Measurements from ENCODE around the gene DNAI7. TPM values are rescaled to one million over a fixed set of nuclear protein-coding genes. Genes with fewer than 3 reads are reported as not detected.

DNAI7 gene
- total RNA-seq, 1 experiment from 2014 or later = 0.10 TPM

- ATAC-seq = peak; percentile 73
- TF ChIP-seq SIN3A (IDR thresholded peaks at IDR 0.05; ENCODE audit: borderline replicate concordance, insufficient read depth, low read depth, low read length) = no peak
- no peak for TF ChIP-seq POLR2AphosphoS5 (IDR thresholded peaks at IDR 0.05; ENCODE audit: low read depth, low read length)
- no peak for TF ChIP-seq REST (IDR thresholded peaks at IDR 0.05; ENCODE audit: insufficient read depth in 1 of 2, low read depth in 2 of 2, low read length in 1 of 2)
- no peak for TF ChIP-seq TCF7L2 (IDR thresholded peaks at IDR 0.05; ENCODE audit: low read depth, low read length)
- TF ChIP-seq CTCF (IDR thresholded peaks at IDR 0.05) = peak; percentile 27; the same call in 1 of the 2 replicates
- peak; percentile 24 for DNase-seq (ENCODE audit: low read depth, low spot score)
- H3K36me3 ChIP-seq (ENCODE audit: control insufficient read depth, insufficient read depth, low read length) = no peaks in the 10 kb centered on the region
- H3K9me3 ChIP-seq (ENCODE audit: control insufficient read depth, insufficient read depth, low read depth, low read length) = no peaks in the 10 kb centered on the region
- 0 out of 2 replicates have a peak, but pooled peaks cover 4% of the 10 kb centered on the region for H3K27me3 ChIP-seq (ENCODE audit: control insufficient read depth, insufficient read depth, low read length)
- no peak overlapping the region for H3K27ac ChIP-seq (ENCODE audit: low read length)
- POLR2A ChIA-PET = no interaction called here
- in situ Hi-C loops (cut with HindIII; ENCODE audit: low pct_unique_long_range_greater_than_20kb, low sequenced_read_pairs) = no loop called here
- intact Hi-C loops (cut with micrococcal nuclease; ENCODE audit: unreplicated experiment) = loop anchor here (1.0 to 10.0 kb wide), 2 partner anchors 139 to 276 kb away; no protein-coding TSS in a partner anchor
- no peak overlapping the region for H3K4me3 ChIP-seq (ENCODE audit: low read depth in 2 of 2, low read length in 2 of 2)
- no peaks in the 10 kb centered on the region for H3K4me1 ChIP-seq (ENCODE audit: control insufficient read depth, insufficient read depth, low read length)
- no TSS peak for BruUV-seq (replicated peaks)
- CTCF ChIA-PET = interaction anchor here (2.4 kb wide), 1 partner anchor 139 kb away, joined by 9 read pairs; no protein-coding TSS in a partner anchor
Observed at GRCh38 chr12:25130741-25131188, 64.2 kb downstream of the DNAI7 start.

- ATAC-seq = no peak
- Histone ChIP-seq H3K36me3 (ENCODE audit: control insufficient read depth, insufficient read depth, low read length) (no peaks in the 10 kb centered on the region), H3K9me3 (ENCODE audit: control insufficient read depth, insufficient read depth, low read depth, low read length) (no peaks in the 10 kb centered on the region), H3K4me3 (ENCODE audit: low read depth in 2 of 2, low read length in 2 of 2) (no peak overlapping the region), H3K4me1 (ENCODE audit: control insufficient read depth, insufficient read depth, low read length) (no peaks in the 10 kb centered on the region; the same call in 1 of the 2 replicates), H3K27me3 (ENCODE audit: control insufficient read depth, insufficient read depth, low read length) (peaks cover 10% of the 10 kb centered on the region), H3K27ac (ENCODE audit: low read length) (no peak overlapping the region)
- no TSS peak for BruUV-seq (replicated peaks)
- in situ Hi-C loops (cut with HindIII; ENCODE audit: low pct_unique_long_range_greater_than_20kb, low sequenced_read_pairs) (no loop called here), intact Hi-C loops (cut with micrococcal nuclease; ENCODE audit: unreplicated experiment) (no loop called here)
- no peak for TF ChIP-seq CTCF (IDR thresholded peaks at IDR 0.05)
- TF ChIP-seq REST (IDR thresholded peaks at IDR 0.05; ENCODE audit: insufficient read depth in 1 of 2, low read depth in 2 of 2, low read length in 1 of 2) = no peak
- ChIA-PET CTCF (interaction anchor here (0.6 kb wide), 1 partner anchor 325 kb away, joined by 8 read pairs; no protein-coding TSS in a partner anchor), POLR2A (no interaction called here)
- no peak for DNase-seq (ENCODE audit: low read depth, low spot score)
Observed at GRCh38 chr12:25126746-25127145, 68.2 kb downstream of the DNAI7 start.
